ENCODE measurements around the gene TEX47.

Gene TEX47

DNA sequence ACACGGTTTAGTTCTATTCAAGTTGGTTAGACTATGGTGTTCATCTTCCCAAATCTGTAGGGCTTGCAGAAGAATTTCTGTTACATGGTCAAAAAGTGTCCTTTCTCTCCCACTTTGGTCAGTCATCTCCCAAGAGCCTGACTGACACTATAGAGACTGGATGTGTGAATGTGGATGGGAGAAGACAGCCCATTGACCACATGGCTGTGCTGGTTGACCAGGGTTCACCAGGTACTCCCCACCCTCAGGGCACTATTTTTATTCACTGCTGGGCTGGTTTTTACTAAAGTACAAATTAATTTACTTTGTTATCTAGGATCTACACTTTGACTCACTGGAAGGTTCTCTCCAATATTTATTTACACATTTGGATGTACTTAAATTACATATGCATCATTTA, 33.8 kb downstream of the TEX47 start:
- Mint-ChIP-seq H3K27me3 (peaks cover 39% of the 10 kb centered on the region), H3K4me3 (no peak overlapping the region), H3K4me1 (ENCODE audit: low read depth) (no peaks in the 10 kb centered on the region), H3K36me3 (ENCODE audit: low read depth) (no peaks in the 10 kb centered on the region), H3K27ac (no peak overlapping the region), H3K9me3 (no peaks in the 10 kb centered on the region)
- DNase-seq, result no peak

DNA sequence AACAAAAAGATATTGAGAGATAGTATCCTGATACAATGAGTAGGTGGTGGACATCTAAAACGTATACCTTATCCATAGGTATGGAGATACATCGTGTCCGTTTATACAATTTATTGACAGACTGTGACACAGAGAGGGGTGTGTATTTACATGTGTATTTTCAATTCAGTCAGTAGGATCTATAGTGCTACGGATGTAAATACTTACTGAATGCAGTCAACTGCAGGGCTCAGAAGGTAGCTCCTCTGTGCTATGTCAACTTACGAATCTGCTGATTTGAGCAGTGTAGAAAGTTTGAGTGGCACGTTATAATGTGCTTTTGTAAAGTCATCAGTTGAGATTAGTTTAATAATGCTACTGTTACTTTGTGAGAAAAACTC, 35.4 kb downstream of the TEX47 start:
- no peaks in the 10 kb centered on the region for H3K36me3 Mint-ChIP-seq (ENCODE audit: low read depth)
- H3K4me3 Mint-ChIP-seq, result no peak overlapping the region
- no peak for DNase-seq
- peaks cover 46% of the 10 kb centered on the region for H3K27me3 Mint-ChIP-seq
- H3K27ac Mint-ChIP-seq, result no peak overlapping the region
- H3K4me1 Mint-ChIP-seq (ENCODE audit: low read depth), result no peaks in the 10 kb centered on the region
- no peaks in the 10 kb centered on the region for H3K9me3 Mint-ChIP-seq

DNA sequence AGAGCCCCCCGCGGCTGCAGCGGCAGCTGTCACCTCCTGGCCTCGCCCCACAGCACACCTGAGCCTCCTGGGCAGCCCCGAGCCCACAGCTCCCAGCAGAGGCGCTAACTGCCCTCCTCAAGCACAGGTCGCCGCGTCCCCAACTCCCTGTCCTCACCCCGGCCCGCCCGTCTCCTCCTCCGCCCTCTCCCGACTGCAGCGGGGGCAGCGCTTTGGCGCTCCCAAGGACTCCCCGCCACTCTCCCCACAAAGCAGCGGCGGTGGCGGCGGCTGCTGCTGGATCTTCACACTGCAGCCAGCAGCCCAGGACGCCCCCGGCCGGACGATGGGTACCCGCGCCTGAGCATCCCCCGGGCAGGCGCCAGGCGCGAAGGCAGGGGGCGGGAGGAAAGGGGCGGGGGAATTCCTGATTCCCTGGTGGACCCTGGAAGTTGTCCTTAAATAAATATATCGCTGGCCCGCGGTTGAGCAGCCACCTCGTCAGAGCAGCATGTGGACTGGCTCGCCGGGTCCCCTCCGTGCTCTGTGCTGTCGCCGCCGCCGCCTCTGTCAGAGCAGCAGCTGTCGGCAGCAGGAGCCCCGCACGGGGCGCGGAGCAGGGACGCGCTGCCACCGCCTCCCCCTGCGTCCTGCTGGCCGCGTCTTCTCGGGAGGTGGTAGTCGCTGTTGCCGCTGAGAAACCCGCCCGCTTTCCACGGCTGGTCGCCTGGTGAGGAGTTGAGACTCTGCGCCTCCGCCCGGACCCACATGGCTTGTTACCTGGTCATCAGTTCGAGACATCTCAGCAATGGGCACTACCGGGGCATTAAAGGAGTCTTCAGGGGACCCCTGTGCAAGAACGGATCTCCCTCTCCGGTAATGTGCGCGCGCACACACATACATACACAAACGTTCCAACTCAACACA, 36.1 kb downstream of the TEX47 start, which contains the start of gene ZNF804B:
Gene ZNF804B (plus strand): TSS at position 471 of the 906 bp plus-strand sequence. CDS start 277 bp downstream, at position 748.
- H3K27ac Mint-ChIP-seq, result no peak within 1 kb of the TSS
- H3K9me3 Mint-ChIP-seq, result no peaks in the 10 kb centered on the region
- H3K36me3 Mint-ChIP-seq (ENCODE audit: low read depth), result no peaks in the 10 kb centered on the region
- peak; percentile 24 for DNase-seq
- H3K4me1 Mint-ChIP-seq (ENCODE audit: low read depth), result no peaks in the 10 kb centered on the region
- H3K27me3 Mint-ChIP-seq, result peaks cover 46% of the 10 kb centered on the region
- H3K4me3 Mint-ChIP-seq, result no peak within 1 kb of the TSS

DNA sequence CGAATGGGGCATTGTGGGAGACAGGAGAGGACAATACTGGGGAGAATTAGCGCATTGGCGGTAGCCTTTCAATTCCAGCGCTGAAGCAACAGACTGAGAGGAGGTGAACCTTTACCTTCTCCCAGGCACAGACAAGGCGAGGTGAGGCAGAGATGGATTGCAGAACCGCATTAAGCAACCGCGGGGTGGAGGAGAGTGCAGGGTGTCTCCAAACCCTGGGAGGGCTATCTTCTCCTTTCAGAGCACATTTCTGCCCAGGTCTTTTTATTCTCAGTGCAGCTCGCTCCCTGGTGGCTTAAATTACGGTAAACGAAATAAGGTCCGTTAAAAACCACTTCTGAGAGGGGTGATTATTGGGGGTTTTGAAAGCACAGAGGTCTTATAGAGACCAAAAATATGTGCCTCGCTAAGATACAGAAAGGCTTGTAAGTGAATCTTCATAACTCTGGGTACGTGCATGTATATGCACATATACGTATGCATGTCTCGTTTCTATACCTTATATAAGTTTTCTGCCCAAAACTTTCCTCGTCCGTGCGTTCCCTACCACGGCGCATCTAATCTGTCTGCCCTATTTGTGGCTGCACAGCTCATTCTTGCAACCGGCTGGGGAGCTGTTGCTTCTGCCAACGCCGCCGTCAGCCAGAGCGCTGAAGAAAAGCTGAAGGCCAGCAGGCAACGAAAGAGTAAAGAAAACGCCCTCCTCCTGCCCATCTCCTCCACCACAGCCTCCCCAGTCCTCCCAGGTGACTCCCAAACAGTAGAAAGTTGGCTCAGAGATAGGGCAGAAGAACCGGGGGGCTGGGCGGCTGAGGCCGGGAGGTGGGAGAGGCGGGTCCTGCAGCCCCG, 36.9 kb downstream of the TEX47 start:
- Mint-ChIP-seq H3K27me3 (peaks cover 43% of the 10 kb centered on the region), H3K36me3 (ENCODE audit: low read depth) (no peaks in the 10 kb centered on the region), H3K4me1 (ENCODE audit: low read depth) (no peaks in the 10 kb centered on the region), H3K4me3 (no peak overlapping the region), H3K27ac (no peak overlapping the region), H3K9me3 (no peaks in the 10 kb centered on the region)
- DNase-seq, result no peak

DNA sequence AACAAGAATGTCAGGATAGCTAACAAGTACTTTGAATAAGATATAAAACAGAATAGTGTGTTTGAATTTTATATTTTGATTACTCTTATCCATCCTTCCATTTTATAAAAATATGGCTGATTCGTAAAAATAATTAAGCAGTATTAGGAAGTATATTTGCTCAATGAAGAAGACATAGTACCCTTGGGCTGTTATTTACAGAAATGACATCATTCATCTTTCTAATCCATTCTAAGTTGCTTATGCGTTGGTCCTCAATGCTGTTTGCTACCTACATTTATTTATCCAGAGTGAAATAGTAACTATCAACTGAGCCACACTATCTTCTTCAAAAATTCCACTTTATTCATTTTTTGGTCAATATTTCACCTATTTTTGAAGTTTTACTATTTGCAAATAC, 38.2 kb downstream of the TEX47 start:
- Mint-ChIP-seq H3K36me3 (ENCODE audit: low read depth) (no peaks in the 10 kb centered on the region), H3K9me3 (no peaks in the 10 kb centered on the region), H3K27me3 (peaks cover 43% of the 10 kb centered on the region), H3K27ac (no peak overlapping the region), H3K4me3 (no peak overlapping the region), H3K4me1 (ENCODE audit: low read depth) (no peaks in the 10 kb centered on the region)
- no peak for DNase-seq

DNA sequence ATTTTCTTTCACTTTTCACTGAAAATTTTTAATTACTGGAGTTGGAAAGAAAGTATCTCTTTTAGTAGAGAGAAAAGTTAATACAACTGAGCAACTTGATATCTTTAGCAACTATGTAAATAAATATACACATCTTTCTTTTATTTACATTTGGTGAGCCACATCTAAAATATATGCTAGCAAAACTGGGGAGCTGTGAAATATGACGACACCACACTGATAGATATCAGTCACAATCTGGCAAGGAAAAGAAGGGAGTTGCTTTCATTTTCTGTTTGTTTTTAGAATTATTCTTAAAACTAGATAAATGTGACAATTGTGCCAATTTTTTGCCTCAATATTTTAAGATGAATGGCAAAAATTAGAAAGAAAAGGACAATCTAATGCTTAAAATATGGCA, 38.7 kb downstream of the TEX47 start:
- H3K27me3 Mint-ChIP-seq, result peaks cover 43% of the 10 kb centered on the region

DNA sequence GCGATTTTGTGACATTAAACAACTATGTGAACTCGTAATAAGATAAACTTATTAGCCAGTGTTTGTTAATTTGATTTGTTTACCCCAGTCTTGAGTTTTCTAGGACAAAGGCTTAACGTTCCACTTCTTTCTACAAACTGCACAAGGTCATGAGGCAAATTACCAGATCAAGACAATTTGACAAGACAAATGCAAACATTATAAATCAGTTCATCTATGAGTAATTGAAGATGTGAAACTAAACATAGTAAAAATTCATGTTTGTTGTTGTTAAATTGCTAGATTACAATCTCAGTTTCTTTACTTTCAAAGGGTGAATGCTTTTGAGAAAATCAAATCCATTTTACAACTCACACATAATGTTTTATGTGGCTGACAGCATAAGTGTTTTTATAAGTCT, 49.4 kb downstream of the TEX47 start:
- peaks cover 3% of the 10 kb centered on the region for H3K27me3 Mint-ChIP-seq
- no peaks in the 10 kb centered on the region for H3K36me3 Mint-ChIP-seq (ENCODE audit: low read depth)
- no peaks in the 10 kb centered on the region for H3K4me1 Mint-ChIP-seq (ENCODE audit: low read depth)
- H3K4me3 Mint-ChIP-seq, result no peak overlapping the region
- no peak overlapping the region for H3K27ac Mint-ChIP-seq
- DNase-seq, result no peak
- peaks cover 2% of the 10 kb centered on the region for H3K9me3 Mint-ChIP-seq

More for the DNA sequence above, 38.7 kb downstream of the TEX47 start:
- Mint-ChIP-seq H3K4me3 (no peak overlapping the region), H3K27ac (no peak overlapping the region), H3K9me3 (no peaks in the 10 kb centered on the region), H3K4me1 (ENCODE audit: low read depth) (no peaks in the 10 kb centered on the region), H3K36me3 (ENCODE audit: low read depth) (no peaks in the 10 kb centered on the region)
- DNase-seq, result no peak

Data from activated T-cell treated with anti-CD3 and anti-CD28 coated beads, Interleukin-2, amount 50 U/mL, for 24 hours (primary cell).